ENCODE measurements around the gene RASSF7.

Gene RASSF7

DNA sequence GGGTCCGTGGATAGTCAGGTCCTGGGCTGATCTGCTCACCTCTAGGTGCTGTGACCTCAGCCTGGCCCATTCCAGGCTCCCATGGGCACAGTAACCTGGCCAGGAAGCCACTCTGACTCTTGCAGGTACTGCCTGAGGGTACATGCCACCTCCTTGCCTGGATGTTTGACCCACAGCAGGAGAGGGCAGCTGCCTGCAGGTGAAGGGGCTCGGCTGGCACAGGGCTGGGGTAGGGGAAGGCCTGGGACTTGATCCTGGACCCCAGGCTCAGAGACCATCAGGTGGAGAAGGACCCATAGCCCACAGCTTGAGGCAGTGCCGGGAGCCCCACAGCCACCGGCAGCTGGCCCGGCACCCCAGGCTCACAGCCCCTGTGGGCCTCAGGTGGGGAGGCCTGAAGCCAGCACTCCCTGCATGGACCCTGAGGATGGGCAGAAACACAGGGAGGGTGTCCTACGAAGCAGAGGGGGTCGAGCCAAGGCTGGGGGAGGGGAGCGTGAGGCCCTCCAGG, 20.7 kb upstream of the RASSF7 start:
- intact Hi-C loops (cut with DNase I; ENCODE audit: low total_unique reads) = loop anchor here (10.0 kb wide), 1 partner anchor 235 kb away; the partner anchor contains the start of gene IFITM2
- no peak for DNase-seq
- no peak overlapping the region for H3K27ac ChIP-seq
- H3K4me1 ChIP-seq = peaks cover 0 to 24% (median 19%) of the 10 kb centered on the region in 4 donors
- no peak overlapping the region for H3K4me3 ChIP-seq
- no peaks in the 10 kb centered on the region for H3K36me3 ChIP-seq
- peaks cover 0 to 20% of the 10 kb centered on the region in 2 donors for H3K27me3 ChIP-seq
- H3K9me3 ChIP-seq = no peaks in the 10 kb centered on the region
- TF ChIP-seq CTCF (IDR thresholded peaks at IDR 0.05) = no peak

DNA sequence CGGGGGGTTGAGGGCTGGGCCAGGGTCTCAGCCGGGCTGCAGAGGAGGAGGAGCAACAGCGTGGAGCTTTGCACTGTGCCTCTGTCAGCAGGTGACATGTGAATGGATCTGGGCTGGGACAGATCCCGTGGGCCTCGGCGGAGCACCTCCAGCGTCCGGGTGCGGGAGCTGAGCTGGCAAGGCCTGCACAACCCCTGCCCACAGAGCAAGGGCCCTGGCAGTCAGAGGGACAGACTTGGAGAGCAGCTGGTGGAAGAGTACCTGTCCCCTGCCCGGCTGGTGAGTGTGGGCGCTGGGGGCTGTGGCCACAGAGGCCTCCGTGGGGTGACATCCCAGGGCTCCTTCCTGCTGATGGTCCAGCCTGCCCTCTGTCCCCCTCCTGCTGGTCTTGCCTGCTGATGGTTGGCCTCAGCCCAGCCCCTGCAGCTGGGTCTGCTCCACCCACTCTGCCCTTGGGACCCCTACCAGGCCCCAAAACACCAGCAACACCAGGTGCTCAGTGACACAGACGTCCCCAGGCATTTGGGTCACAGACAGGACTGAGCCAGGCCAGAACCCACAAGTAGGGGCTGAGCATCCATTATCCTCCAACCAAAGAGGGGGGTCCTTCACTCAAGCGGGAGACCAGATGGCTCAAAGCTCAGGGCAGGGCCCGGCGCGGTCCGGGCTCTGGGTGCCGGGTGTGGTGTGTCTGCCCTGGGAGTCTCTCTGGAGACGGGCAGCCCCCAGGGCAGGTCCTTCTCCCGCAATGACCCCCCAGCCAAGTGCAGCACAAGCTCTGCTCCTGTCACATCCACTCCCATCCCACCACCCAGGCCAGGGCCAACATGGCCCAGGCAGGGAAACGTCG, 20.0 kb upstream of the RASSF7 start:
- Histone ChIP-seq H3K4me3 (no peak overlapping the region), H3K36me3 (no peaks in the 10 kb centered on the region), H3K27ac (no peak overlapping the region), H3K9me3 (no peaks in the 10 kb centered on the region), H3K4me1 (peaks cover 0 to 22% (median 19%) of the 10 kb centered on the region in 4 donors), H3K27me3 (peaks cover 0 to 22% of the 10 kb centered on the region in 2 donors)
- intact Hi-C loops (cut with DNase I; ENCODE audit: low total_unique reads) = no loop called here
- no peak for DNase-seq
- no peak for TF ChIP-seq CTCF (IDR thresholded peaks at IDR 0.05)

- intact Hi-C loops (cut with DNase I; ENCODE audit: low total_unique reads) = no loop called here
- Histone ChIP-seq H3K27ac (no peak overlapping the region), H3K36me3 (no peaks in the 10 kb centered on the region), H3K4me3 (no peak overlapping the region), H3K27me3 (peaks cover 0 to 22% of the 10 kb centered on the region in 2 donors), H3K4me1 (peaks cover 0 to 16% (median 13%) of the 10 kb centered on the region in 4 donors), H3K9me3 (no peaks in the 10 kb centered on the region)
- DNase-seq = no peak
- TF ChIP-seq CTCF (IDR thresholded peaks at IDR 0.05) = no peak
Observed at GRCh38 chr11:541433-541885, 19.3 kb upstream of the RASSF7 start.

DNA sequence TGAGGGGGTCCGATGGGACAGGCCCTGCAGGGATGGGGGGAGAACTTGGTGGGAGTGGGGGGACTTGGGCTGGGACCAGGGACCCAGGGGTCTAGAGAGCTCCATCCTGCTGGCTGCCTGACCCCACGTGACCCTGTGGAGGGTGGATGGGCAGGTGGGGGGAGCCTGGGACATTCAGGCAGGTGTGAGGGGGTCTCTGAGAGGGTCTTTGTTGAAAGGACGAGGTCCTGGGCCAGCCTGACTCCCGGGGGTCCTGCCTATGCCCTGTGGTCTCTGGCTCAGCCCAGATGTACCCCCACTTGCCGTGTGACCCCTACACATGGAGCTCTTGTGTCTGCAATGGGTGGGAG, 16.0 kb upstream of the RASSF7 start:
- intact Hi-C loops (cut with DNase I; ENCODE audit: low total_unique reads) = no loop called here
- H3K4me3 ChIP-seq = no peak overlapping the region
- no peak for TF ChIP-seq CTCF (IDR thresholded peaks at IDR 0.05)
- DNase-seq = no peak
- peaks cover 0 to 17% of the 10 kb centered on the region in 2 donors for H3K27me3 ChIP-seq
- H3K9me3 ChIP-seq = no peaks in the 10 kb centered on the region
- H3K27ac ChIP-seq = no peak overlapping the region
- no peaks in the 10 kb centered on the region for H3K36me3 ChIP-seq
- H3K4me1 ChIP-seq = no peaks in the 10 kb centered on the region

GRCh38 chr11:545171-545570, 15.6 kb upstream of the RASSF7 start:
- H3K4me3 ChIP-seq = no peak overlapping the region
- no peaks in the 10 kb centered on the region for H3K9me3 ChIP-seq
- TF ChIP-seq CTCF (IDR thresholded peaks at IDR 0.05) = no peak
- peaks cover 0 to 21% of the 10 kb centered on the region in 2 donors for H3K27me3 ChIP-seq
- no peaks in the 10 kb centered on the region for H3K4me1 ChIP-seq
- H3K36me3 ChIP-seq = no peaks in the 10 kb centered on the region
- intact Hi-C loops (cut with DNase I; ENCODE audit: low total_unique reads) = no loop called here
- DNase-seq = no peak
- no peak overlapping the region for H3K27ac ChIP-seq
